Measurements from ENCODE around the gene TMPRSS12. TPM values are rescaled to one million over a fixed set of nuclear protein-coding genes. Genes with fewer than 3 reads are reported as not detected.

Gene TMPRSS12
- total and polyA plus RNA-seq, 2 experiments from 2014 or later, result not detected

DNA sequence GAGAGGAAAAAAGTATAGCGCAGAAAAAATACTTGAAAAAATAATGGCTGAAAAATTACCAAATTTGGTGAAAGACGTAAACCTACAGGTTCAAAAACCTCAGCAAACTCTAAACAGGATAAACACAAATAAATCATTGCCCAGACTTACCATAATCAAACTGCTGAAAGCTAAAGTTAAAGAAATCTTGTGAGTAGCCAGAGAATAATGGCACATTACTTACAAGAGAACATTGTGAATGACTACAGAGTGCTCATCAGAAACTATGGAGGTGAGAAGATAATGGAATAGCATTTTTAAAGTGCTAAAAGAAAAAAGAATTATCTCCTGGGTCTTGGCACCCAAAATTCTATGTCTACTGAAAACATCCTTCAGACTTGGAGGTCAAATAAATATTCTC is 42.8 kb upstream of the TMPRSS12 start:
- H2AFZ ChIP-seq, result no peak overlapping the region
- no peaks in the 10 kb centered on the region for H3F3A ChIP-seq (replicated peaks; ENCODE audit: low read depth)
- TF ChIP-seq JUNB (IDR thresholded peaks at IDR 0.05; ENCODE audit: unreplicated experiment) (no peak), ZNF331 (CRISPR knock-in tag; IDR thresholded peaks at IDR 0.05; ENCODE audit: low read depth) (no peak), STAT1 (IDR thresholded peaks at IDR 0.05; ENCODE audit: unreplicated experiment) (no peak), ZNF114 (CRISPR knock-in tag; IDR thresholded peaks at IDR 0.05) (no peak), EZH2 (IDR thresholded peaks at IDR 0.05; ENCODE audit: low read depth, unreplicated experiment) (no peak), CREB1 (CRISPR knock-in tag; IDR thresholded peaks at IDR 0.05; ENCODE audit: low read depth) (no peak), ETS1 (IDR thresholded peaks at IDR 0.05) (no peak), EZH2phosphoT487 (IDR thresholded peaks at IDR 0.05; ENCODE audit: unreplicated experiment) (no peak), POLR2AphosphoS5 (IDR thresholded peaks at IDR 0.05; ENCODE audit: low read depth) (no peak), ZNF462 (CRISPR knock-in tag; IDR thresholded peaks at IDR 0.05) (no peak), CTCF (conservative IDR thresholded peaks at IDR 0.05; ENCODE audit: low read depth in 2 of 2) (no peak), NANOG (IDR thresholded peaks at IDR 0.05; ENCODE audit: borderline replicate concordance) (no peak)
- TF ChIP-seq, protein P1, sequence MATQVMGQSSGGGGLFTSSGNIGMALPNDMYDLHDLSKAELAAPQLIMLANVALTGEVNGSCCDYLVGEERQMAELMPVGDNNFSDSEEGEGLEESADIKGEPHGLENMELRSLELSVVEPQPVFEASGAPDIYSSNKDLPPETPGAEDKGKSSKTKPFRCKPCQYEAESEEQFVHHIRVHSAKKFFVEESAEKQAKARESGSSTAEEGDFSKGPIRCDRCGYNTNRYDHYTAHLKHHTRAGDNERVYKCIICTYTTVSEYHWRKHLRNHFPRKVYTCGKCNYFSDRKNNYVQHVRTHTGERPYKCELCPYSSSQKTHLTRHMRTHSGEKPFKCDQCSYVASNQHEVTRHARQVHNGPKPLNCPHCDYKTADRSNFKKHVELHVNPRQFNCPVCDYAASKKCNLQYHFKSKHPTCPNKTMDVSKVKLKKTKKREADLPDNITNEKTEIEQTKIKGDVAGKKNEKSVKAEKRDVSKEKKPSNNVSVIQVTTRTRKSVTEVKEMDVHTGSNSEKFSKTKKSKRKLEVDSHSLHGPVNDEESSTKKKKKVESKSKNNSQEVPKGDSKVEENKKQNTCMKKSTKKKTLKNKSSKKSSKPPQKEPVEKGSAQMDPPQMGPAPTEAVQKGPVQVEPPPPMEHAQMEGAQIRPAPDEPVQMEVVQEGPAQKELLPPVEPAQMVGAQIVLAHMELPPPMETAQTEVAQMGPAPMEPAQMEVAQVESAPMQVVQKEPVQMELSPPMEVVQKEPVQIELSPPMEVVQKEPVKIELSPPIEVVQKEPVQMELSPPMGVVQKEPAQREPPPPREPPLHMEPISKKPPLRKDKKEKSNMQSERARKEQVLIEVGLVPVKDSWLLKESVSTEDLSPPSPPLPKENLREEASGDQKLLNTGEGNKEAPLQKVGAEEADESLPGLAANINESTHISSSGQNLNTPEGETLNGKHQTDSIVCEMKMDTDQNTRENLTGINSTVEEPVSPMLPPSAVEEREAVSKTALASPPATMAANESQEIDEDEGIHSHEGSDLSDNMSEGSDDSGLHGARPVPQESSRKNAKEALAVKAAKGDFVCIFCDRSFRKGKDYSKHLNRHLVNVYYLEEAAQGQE (IDR thresholded peaks at IDR 0.05; ENCODE audit: unreplicated experiment), result no peak
- H3K27me3 Mint-ChIP-seq (ENCODE audit: insufficient read depth, low read depth, poor library complexity), result peaks cover 6% of the 10 kb centered on the region
- H3K9me2 ChIP-seq (ENCODE audit: insufficient read depth), result no peaks in the 10 kb centered on the region
- no peaks in the 10 kb centered on the region for H3K4me1 ChIP-seq (ENCODE audit: insufficient read depth)
- H3K36me3 Mint-ChIP-seq (ENCODE audit: low read depth), result peaks cover 65% of the 10 kb centered on the region
- H3K79me2 ChIP-seq (replicated peaks; ENCODE audit: insufficient read depth), result no peaks in the 10 kb centered on the region; the same call in 1 of the 2 replicates
- no peaks in the 10 kb centered on the region for H3K27me3 ChIP-seq (ENCODE audit: insufficient read depth)
- peaks cover 18% of the 10 kb centered on the region for H3K9me3 Mint-ChIP-seq
- H3K4me2 ChIP-seq, result no peak overlapping the region
- H3K27ac Mint-ChIP-seq, result no peak overlapping the region
- H3K36me3 ChIP-seq (ENCODE audit: insufficient read depth), result peaks cover 32% of the 10 kb centered on the region
- no peak overlapping the region for H3K4me3 Mint-ChIP-seq
- DNase-seq (ENCODE audit: low spot score) (no peak), ATAC-seq (no peak)
- H4K20me1 ChIP-seq (replicated peaks; ENCODE audit: insufficient read depth), result peaks cover 6% of the 10 kb centered on the region; the same call in 1 of the 2 replicates
- no peaks in the 10 kb centered on the region for H3K4me1 Mint-ChIP-seq
- no peak overlapping the region for H3K27ac ChIP-seq (ENCODE audit: low read depth)
- no peak overlapping the region for H3K4me3 ChIP-seq
